CD4-positive, alpha-beta T cell treated with Interferon gamma for 1 hour (primary cell): ENCODE measurements around the gene MSI2.
A peak's percentile ranks its signal among the peaks of the same experiment; 100 is the strongest.

Experiments used
- DNase-seq: peaks from one replicate; pipeline ENCODE4 v3.0.0-alpha.2; 2020

MSI2 gene

DNA sequence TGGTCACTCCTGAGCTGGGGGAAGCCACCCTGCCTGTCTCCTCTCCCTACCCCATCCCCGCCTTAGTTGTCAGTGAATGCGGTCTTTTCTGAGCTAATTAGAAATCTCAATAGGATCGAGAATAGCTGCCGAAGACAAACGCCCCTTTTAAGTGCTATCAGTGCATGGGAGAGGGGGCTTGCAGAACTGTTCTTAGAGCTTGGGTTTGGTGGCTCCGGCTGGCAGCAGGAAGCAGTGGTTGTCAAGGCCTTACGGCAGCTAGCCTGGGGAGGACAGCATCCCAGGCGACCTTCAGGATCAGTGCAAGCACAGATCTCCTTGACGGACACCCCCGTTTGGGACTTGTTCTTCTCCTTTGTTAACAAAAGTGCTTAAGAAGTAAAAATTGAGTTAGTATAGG is 293.7 kb downstream of the MSI2 start:
- no peak for DNase-seq

DNA sequence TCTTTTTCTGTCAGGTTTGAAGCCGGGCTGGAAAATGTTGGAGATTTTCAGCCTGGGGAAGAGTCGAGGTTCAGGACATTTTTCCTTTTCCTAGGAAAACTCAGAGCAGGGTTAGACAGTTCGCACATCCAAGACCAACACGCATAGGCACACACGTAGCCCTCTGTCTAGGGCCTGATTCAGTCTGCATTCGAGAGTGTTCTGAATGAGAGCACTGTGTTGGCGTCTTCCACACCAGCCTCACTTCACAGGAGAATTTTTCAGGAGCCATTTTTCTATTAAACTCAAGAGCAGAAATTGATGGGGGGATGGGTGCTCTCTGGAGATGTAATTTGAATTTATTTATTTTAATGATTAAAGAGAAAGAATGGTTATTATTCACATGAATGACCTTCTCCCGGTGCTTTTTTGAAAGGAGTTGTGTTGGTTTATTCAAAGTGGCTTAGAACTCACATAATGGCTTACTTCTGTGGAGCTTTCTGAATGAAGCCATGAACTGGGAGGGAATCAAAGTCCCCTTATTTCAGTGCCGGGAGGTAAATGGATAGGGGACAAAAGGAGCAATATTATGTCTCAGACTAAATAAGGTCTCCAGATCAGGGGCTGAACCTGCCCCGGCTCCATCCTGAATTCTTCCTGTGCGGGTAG is 294.5 kb downstream of the MSI2 start:
- DNase-seq, result no peak

DNA sequence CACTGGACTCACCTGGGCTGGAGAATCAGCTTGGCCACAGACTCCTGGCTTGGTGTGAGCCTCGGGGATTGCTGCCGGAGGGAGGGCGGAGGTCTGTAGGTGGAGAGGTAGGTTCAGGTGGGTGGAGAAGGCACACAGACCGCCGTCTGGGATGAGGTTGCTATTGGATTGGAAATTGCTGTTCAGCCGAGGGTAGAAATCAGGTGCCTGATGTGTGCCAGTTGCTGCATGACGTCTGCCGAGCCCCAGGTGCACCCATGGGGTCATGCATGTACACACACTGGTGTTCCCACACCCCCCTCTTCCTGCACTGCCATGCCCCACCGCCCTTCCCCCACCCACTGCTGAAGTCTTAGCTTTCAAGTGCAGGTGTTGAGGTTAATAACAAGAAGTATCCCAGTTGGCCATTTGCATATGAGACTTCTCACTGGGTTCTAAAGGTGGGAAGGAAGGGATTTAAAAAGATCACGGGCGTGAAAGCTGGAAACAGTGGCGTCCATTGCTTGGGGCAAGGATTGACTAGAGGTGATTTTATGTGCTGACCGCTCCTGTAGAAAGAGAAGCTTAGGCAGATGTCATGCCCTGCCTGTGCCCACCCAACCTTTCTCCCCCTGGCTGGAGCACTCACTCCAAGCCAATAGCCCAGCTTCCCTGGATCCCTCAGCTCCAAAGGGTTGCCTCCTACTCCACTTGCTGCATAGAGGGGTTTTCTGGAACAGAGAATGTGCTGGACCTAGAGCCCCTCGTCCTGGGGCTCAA is 295.2 kb downstream of the MSI2 start:
- peak; percentile 88 for DNase-seq

DNA sequence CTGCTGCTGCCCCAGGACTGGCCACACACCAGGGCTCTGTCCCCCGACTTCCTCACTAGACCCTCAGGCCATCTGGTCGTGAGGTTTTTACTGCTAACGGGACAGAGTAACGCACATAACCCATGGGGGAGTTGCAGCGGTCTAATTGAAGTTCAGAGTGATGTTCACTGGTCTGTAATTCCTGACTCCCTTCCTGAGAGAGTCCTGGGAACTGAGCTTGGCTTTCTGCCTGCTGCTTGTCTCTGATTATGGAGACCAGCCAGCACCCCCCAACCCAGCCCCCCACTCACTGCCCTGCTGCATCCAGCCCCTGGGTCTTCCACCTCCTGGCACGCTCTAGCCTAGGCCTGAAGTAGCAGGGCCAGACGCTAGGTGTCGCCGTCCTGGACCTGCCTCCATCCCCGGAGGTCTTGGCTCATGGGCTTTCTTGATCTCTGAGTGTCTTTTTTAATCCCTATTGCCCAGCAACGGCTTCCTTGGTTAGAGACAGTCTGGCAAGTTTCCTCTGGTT is 295.8 kb downstream of the MSI2 start:
- DNase-seq, result peak; percentile 52

- no peak for DNase-seq
Observed at GRCh38 chr17:57553526-57553925, 297.2 kb downstream of the MSI2 start.

DNA sequence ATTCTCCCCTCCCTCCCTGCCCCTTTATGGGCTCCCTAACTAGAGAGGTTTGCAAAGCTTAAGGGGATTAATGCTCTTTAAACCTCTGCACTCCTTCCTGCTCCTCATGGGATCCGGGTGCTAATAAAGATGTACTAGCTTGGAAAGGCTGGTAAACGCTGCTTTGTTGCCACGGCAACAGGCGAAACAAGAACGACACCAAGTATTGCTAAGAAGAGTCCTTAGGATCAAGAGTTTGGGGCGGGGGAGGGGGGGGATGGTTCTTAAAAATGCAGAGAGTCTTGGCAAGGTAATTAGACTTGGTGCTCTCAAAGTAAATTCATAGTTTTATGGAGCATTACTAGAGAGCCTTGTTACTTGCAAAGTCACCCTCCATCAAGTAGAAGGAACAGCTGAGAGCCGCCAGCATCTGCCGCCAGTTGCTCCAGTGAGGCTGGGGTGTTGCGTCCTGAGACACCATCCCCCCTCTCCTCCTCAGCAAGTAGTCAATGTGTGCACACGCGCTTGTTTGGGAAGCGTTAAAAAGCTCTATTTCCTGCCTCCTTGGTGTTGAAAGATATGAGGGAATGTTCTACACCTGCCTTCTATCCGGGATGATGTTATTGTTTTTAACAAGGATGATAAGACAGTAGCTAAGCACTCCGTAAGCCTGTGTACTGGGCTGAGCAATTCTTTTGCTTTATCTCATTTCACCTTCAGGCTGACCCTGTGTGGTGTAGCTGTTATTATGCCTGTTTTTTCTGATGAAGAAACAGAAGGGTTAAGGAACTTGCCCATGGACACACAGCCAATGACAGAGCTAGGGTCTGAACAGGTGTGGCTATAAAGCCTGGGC is 297.9 kb downstream of the MSI2 start:
- DNase-seq, result peak; percentile 36

DNA sequence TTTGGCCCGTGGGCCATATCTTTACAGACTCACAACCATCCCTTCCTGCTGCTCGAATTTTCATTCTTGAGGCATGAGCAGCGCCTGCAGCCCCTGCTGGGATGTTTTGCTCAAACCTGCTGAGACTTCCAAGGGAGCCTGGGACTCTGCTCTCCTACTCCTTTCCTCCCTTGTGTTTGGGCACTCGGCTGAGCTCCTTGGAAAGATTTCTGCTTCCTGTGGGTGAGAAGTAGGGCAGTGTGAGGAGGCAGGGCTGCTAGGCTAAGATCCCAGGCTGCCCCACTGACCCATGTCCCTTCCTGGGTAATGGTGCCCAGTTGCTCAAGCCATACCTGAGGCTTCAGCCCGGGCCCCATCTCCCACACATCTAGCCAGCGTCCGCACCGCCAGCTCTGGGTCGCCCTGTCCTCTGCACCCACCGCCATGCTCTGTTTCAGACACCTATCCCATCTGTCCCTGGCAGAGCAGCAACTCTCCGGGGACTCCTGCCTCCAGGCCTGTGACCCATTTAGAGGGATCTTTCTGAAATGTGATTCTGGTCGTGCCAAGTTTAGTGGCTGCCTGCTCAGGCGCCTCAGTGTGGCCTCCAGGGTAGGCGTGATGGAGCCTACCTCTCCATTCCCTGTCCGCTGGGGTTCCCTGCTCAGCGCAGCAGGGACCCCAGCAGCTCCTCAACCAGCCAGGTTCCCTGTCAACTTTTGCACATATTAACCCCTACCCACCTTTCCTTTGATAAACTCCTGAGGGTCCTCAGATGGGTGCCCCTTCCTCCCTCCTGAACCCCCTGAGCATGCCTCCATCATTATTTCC is 298.7 kb downstream of the MSI2 start:
- no peak for DNase-seq

- no peak for DNase-seq
Observed at GRCh38 chr17:57555636-57556175, 299.4 kb downstream of the MSI2 start.

DNA sequence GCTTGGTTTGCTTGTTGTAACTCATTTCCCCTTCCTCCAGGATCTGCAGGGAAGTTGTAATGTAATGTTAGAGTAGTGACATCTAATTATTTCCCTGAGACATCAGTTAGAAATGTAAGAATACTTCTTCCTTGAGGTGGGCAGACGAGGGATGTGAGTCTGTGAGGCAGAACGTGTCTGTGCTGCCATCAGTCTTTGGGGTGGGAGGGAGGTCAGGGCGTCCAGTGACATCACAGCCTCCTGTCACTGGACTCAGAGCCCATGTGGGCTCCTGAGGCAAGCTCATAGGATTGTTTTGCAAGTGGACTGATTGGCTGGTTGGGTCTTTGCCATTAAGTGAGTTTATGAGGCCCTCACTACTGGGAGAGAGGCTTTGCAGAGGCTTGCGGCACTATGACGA is 300.0 kb downstream of the MSI2 start:
- DNase-seq, result no peak

GRCh38 chr17:57556977-57557376 is 300.7 kb downstream of the MSI2 start:
- DNase-seq, result no peak

DNA sequence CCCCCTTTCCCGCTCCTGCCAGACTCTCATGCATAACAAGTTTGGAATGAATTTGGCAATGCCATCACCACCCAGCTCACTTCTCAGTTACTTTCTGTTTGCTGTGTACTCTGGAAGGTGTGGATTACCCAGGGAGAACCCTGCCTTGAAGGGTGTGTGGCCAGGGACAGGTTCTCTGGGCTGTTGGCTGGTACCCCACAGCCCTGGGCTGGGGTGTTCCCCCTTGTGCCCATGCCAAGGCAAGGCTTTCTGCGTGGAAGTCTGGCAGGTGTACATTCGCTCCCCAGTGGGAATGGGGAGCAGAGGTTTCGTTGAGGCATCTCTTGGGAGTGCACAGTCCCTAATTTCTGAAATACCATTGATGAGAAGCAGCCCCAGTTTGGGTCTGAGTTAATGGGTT is 301.1 kb downstream of the MSI2 start:
- no peak for DNase-seq

- DNase-seq, result no peak
Observed at GRCh38 chr17:57557834-57558681, 301.7 kb downstream of the MSI2 start.

DNA sequence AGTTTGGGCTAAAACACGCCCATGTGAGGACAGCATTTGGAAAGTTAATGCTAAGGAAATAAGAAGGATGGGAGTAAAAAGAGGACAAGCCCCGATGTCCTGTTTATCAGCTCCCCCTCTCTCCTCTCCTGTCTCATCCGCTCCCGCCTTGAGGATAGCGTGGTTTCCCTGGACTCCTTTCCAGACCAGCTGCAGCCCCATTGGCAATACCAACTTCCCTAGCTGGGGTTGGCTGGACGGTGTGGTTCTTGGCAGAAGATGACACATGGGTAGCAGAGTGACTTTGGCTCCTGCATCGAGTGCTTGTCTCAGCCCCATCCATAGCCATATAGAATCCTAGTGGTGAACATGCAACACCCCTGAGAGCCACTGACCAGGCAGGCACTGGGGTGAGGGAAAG is 302.9 kb downstream of the MSI2 start:
- DNase-seq, result no peak

GRCh38 chr17:57559634-57560318 is 303.5 kb downstream of the MSI2 start:
- DNase-seq, result no peak

DNA sequence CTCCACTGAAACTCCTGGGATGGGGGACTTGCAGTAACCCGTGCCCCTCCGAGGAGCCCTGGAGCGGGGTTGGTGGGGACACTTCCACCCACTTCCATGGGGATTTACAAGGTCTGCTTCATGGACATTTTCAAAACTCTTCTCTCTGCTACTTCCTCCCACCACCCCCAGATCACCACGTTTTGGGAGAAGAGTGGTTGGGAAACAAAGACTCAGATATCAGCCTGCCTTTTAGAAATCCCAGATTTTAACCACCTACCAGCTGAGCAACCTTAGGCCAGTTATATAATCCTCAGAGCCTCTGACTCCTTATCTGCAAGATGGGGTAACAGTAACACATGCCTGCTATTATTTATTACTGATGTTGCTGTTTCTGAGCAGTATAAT is 304.0 kb downstream of the MSI2 start:
- DNase-seq, result no peak

- no peak for DNase-seq
Observed at GRCh38 chr17:57561072-57561861, 304.9 kb downstream of the MSI2 start.

DNA sequence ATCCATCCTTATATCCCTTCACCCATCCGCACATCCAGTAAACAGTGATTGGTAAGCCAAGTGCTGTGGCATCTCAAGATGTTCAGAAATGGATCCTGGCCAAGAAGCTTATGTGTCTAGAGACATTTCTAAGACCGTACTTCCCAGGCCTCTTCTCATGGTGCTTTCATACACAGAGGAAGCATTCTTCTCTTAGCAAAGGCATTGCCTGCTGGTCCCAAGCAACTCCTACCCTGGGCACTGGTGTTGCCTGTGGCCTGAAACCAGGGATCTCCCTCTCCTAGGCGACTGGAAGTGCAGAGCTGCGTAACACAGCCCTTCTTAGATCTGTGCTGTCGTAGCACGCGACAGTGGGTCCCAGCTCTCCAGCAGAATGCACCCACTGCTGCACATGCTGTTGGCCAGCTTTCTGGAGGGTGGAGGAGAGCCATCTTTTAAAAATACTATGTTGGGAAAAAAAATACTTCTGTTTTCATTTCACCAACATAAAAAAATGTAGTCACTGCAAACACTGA is 305.9 kb downstream of the MSI2 start:
- no peak for DNase-seq

GRCh38 chr17:57563958-57564357 is 307.6 kb downstream of the MSI2 start:
- no peak for DNase-seq

DNA sequence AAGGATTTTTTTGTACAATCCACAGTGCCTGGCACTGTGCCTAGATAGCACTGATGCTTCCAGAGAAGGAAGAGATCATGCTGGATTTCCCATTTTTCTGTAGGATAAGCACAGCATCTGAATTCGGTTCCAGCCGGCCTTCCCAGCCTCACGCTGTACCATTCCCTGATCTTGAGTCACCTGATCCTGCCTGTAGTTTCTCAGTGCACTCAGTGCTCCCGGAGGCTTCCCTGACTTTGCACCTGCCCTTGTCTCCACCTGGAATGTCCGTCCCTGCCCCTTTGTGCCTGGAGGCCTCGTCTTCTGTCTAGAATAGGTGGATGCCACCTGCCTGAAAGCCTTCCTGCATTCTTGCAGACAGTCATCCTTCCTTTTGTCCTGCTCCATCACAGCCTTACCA is 308.9 kb downstream of the MSI2 start:
- no peak for DNase-seq

- no peak for DNase-seq
Observed at GRCh38 chr17:57566721-57567120, 310.4 kb downstream of the MSI2 start.
